Measurements from ENCODE around the gene TPST2.

TPST2 gene

DNA sequence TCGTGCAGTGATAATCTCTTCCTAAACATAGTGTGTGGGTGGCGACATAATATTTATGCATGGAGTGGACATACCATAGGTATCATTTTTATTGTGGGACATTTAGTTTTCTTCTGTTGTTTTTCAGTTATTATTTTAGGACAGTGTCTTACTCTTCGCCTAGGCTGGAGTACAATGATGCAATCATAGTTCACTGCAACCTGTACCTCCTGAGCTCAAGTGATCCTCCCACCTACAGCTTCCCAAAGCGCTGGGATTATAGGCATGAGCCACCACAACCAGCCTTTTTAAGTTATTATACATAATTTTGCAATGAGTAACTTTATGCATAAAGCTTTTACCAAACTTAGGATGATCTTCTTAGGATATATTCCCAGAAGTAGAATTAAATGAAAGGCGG lies 103.5 kb downstream of the TPST2 start:
- DNase-seq: no peak

DNA sequence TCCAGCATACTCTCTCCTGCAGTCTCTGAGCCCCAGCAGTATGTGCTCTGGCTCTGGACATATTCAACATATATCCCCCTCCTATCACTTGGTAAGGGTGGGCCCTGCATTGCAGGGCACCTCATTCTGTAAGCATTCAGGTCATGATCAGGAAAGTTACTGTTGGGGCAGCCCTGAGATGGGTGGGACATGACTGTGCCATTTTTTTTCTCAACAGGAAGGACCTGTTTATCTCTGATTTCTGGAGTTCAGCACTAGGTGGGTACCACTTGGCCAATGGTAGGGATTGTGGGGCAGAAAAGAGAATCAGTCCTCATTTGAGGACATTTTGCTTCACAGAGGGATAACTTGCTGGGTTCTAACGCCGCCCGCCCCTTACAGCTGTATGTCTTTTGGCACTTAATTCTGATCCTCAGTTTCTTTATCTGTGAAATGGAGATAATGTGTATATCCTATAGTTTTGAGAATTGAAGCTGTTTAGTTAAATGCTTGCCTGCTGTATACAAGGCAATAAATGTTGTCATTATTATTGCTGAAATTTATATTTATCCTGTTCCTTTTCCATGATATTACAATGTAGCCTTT lies 104.0 kb downstream of the TPST2 start:
- no peak for DNase-seq

GRCh38 chr22:26485013-26485412 lies 104.9 kb downstream of the TPST2 start:
- no peak for DNase-seq

GRCh38 chr22:26484360-26484706 lies 105.6 kb downstream of the TPST2 start:
- DNase-seq: no peak

DNA sequence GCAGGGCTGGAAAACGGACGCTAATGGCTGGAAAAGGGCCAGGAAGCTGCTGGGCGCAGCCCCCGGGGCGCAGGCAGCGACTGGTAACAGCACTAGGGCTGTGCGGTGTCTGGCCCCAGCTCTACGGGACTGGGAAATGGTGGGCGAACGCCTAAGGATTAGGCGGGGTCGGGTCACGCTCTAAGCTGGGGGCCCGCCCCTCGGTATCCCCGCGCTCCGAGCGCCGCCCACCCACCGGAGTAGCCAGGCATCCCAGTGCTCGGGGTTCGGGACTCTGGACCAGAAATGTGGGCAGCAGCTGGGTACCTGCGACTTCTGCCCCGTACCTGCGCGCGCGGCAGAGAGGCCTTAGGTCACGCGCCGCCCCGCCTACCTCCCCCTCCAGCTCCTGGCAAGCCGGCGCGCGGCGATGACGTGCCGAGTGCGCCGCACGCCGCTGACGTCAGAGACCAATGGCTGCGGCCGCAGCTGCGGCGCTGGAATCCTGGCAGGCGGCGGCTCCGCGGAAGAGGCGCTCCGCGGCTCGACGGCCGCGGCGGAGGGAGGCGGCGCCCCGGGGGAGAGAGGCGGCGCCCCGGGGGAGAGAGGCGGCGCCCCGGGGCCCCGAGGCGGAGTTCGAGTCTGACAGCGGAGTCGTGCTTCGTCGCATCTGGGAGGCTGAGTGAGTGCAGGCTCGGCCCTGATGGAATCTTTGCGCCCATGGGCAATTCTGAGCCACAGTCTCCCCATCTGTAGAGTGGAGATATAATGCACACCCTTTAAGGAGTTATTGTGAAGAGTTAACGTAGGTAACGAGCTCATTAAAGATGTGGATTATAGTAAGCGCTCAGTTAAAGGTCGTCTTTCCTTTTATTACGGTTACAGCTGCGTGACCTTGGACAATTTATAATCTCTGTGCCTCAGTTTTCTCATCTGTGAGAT lies 106.2 kb downstream of the TPST2 start, which contains the start of the genes HPS4 and SRRD:
TSS of gene HPS4 (minus strand) at position 345 of the 921 bp plus-strand sequence. CDS start 2,021 bp downstream, outside the sequence.
TSS of gene SRRD (plus strand) at position 439 of the 921 bp plus-strand sequence. CDS start at position 453, 14 bp downstream.
- DNase-seq: peak; percentile 82

GRCh38 chr22:26483043-26483438 lies 106.9 kb downstream of the TPST2 start:
- DNase-seq: no peak

GRCh38 chr22:26482161-26482560 lies 107.8 kb downstream of the TPST2 start:
- DNase-seq: no peak

DNA sequence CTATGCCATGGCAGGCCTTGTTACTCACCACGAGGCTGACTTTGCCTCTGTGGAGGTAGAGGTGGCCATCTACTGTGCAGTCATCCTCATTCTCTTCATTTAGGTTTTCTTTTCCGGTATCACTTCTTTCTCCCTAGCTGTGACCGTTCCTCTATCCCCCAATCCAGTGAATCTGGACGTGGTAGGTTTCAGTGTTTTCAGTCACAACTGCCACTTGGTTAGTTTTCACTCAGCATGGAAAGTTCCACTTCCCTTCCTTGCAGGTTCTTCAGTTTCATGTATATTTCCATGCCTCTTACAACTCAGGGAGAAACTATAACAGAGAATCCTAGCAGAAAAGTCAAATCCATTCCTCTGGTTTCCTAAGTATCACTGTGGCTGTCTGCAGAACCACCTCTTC lies 108.2 kb downstream of the TPST2 start:
- DNase-seq: no peak

DNA sequence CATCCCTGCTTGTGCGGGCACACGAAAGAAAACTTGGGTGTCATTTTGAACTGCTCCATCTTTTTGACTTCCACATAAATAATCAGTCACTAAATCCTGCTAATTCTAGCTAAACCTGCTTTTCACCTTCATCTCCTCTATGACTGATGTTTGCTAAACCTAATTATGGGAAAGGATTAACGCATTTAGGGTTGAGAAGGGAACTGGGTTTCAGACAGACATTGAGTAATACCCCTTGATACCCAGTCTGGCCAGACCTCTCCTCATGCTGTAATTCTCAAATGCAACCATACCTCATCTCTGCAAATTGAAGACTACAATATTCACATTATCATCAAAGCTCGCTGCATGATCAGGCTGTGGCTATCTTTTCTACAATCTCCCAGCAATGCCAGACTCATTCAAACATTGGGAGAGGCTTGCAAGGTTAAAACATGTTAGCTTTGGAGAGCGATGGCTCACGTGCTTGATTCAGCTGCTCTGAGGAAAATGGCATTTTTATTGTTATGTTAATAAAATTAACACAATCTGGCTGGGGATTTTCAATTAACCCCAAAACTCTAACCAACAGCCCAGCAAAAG lies 108.7 kb downstream of the TPST2 start:
- no peak for DNase-seq

- no peak for DNase-seq
These were observed 109.4 kb downstream of the TPST2 start for GRCh38 chr22:26480611-26480932.

GRCh38 chr22:26479792-26480610 lies 109.9 kb downstream of the TPST2 start:
- DNase-seq: no peak

DNA sequence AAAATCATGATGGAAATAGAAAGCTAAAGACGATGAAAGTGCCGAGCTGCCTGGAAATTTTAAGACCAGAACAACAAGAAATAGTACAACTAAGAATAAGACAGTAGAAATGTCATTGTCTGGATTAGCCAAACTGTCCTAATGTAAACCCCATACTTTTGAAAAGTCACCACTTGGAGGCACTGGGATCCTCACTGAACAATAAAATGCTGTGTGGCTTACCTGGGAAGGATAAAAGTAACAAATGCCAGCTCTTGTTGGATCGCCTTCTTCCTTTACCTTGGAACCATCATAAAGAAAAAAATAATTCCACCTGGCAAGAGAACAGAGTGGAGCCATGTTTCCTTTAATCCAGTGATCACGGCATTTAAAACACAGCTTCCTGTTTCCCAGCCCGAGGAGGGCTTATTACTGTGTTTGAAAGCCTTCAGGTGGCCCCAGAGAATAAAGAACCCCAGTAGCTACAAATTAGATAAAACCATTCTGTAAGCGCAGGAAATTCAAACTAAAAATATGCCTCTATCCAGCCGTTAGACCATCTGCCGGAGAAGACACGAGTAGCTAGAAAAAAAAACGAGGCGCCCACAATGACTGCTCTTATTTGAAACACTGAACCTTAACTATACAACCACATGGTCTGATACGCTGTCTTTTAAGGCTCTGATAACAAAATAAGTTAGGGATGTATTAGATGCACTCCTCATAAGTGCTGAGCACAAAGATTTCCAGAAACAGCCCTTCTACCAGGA lies 110.7 kb downstream of the TPST2 start:
- DNase-seq: no peak

DNA sequence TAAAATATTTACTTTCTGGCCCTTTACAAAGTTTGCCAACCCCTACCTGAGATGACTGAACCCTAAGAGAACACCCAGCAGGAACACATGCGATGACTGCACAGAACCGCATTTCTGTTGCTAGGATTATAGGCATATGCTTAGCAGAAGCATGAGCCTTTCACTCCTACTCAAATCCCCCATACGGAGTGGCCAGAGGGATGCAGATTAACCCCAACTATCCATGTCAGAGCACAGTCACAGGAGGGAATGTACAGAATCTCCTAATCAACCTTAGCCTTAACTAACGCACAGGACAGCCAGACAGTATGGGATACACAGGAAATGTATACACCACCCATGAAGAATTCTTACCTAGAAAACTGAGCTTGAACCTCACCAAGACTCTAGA lies 112.6 kb downstream of the TPST2 start:
- no peak for DNase-seq

DNA sequence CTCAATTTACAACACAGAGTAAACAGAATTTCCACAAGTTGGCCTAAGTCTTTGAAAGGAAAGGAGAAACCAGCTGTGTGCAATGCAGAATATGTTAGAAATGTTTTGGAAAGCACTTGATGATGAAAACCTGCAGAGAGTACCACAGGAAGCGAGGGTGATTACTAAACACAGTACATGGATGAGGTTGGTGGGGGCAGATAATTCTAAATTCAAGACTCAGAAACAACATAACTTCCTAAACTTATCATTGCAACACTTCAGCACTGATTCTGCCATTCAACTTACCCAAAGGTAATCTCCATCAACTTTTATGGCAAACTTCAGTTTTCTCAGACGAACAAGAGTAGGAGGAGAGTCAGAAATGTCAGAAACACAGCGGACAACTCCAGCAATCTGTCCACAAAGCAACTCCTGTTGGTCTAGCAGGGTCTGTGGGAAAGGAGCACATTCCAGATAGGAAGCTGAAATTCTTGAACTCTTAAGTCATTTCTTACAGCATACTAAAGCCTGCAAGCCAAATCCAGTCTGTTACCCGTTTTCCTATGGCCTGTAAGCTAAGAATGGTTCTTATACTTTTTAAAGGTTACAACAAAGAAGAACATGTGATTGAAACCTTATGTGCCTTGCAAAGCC lies 113.1 kb downstream of the TPST2 start:
- no peak for DNase-seq

DNA sequence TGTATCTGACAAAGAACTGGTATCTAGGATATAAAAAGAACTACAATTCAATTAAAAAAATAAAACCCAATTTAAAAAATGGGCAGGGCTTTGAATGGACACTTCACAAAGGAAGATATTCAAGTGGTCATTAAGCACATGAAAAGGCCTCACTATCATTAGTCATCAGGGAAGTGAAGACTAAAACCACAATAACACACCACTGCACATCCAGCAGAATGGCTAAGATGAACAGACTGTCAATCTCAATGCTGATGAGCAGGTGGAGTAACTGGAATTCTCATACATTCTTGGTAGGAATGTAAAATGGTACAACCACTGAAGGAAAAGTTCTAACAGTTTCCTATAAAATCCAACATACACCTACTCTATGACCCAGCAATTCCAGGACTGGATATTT lies 115.2 kb downstream of the TPST2 start:
- no peak for DNase-seq

Measured in NCI-H510A (cell line).